Measurements from ENCODE around the gene RABGAP1. TPM values are rescaled to one million over a fixed set of nuclear protein-coding genes. Genes with fewer than 3 reads are reported as not detected.

The RABGAP1 gene
- total RNA-seq, 2 experiments from 2014 or later: 16.8 to 46.6 TPM

- peaks cover 31% of the 10 kb centered on the region for H3K36me3 ChIP-seq (ENCODE audit: insufficient read depth, low read length)
- H3K79me2 ChIP-seq (ENCODE audit: insufficient read depth, low read depth, low read length): no peaks in the 10 kb centered on the region
- peaks cover 4% of the 10 kb centered on the region; the same call in 1 of the 2 replicates for H3K9me3 ChIP-seq (ENCODE audit: low read length)
- no peak overlapping the region for H3K4me3 ChIP-seq (ENCODE audit: low read depth, low read length, poor library complexity, severe bottlenecking)
- no peaks in the 10 kb centered on the region for H4K20me1 ChIP-seq (ENCODE audit: insufficient read depth, low read length)
- POLR2A ChIA-PET: interaction anchor here (0.7 kb wide), 1 partner anchor 48 kb away, joined by 3 read pairs; no protein-coding TSS in a partner anchor
- DNase-seq (ENCODE audit: low spot score): no peak
- no peak overlapping the region for H3K4me2 ChIP-seq (ENCODE audit: low read length)
- H2AFZ ChIP-seq (ENCODE audit: low read length): no peak overlapping the region
- intact Hi-C loops (cut with micrococcal nuclease; ENCODE audit: unreplicated experiment): no loop called here
- H3K4me1 ChIP-seq (ENCODE audit: insufficient read depth, low read length, poor library complexity, severe bottlenecking): no peaks in the 10 kb centered on the region
- no TSS peak for BruUV-seq (replicated peaks)
- H3K9me2 ChIP-seq (ENCODE audit: insufficient read depth, low read length): no peaks in the 10 kb centered on the region
- H3K27ac ChIP-seq (ENCODE audit: low read depth, low read length, poor library complexity, severe bottlenecking): no peak overlapping the region
- CTCF ChIA-PET (ENCODE audit: unreplicated experiment): no interaction called here
- TF ChIP-seq EZH2phosphoT487 (IDR thresholded peaks at IDR 0.05; ENCODE audit: borderline replicate concordance, low read depth, low read length): no peak
Observed at GRCh38 chr9:123044586-123044985, 103.8 kb downstream of the RABGAP1 start.

DNA sequence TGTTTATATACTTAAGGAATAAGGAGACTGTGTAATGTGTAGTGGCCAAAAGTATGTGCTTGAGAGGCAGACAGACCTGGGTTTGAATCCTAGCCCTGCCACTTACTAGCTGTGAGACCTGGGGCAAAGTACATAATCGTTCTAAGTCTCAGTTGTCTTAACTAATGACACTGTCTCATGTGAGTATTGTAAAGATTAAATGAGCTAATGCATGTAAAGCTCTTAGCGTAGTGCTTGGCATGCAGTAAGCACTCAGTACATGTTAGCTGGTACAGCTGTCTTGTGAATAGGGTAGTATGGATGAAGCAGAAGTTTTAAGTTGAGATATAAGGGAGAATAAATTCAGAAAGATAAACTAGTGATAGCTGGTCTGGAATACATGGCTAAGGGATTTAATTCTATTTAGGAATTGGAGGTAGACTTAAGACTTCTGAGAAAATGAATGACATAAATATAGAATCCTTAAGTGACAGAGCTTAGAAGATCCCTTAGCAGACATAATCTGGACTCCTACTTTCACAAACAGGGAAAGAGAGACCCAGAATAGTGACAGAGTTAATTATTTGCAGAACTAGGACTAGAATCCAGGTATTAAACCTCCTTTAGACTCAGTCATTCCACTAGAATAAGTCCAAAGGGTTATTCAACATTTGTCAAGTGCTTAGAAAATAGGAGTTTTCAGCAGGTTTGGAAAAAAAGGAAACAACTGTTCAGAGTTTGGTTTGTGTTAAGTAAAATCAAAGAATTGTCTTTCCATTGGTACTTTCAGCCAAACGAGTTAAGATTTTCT is 105.8 kb downstream of the RABGAP1 start:
- Histone ChIP-seq H4K20me1 (ENCODE audit: insufficient read depth, low read length) (no peaks in the 10 kb centered on the region), H3K36me3 (ENCODE audit: insufficient read depth, low read length) (peaks cover 33% of the 10 kb centered on the region), H3K4me2 (ENCODE audit: low read length) (no peak overlapping the region), H3K9me3 (ENCODE audit: low read length) (peaks cover 4% of the 10 kb centered on the region; the same call in 1 of the 2 replicates), H3K9me2 (ENCODE audit: insufficient read depth, low read length) (no peaks in the 10 kb centered on the region), H2AFZ (ENCODE audit: low read length) (no peak overlapping the region), H3K4me1 (ENCODE audit: insufficient read depth, low read length, poor library complexity, severe bottlenecking) (no peaks in the 10 kb centered on the region), H3K79me2 (ENCODE audit: insufficient read depth, low read depth, low read length) (no peaks in the 10 kb centered on the region), H3K27ac (ENCODE audit: low read depth, low read length, poor library complexity, severe bottlenecking) (no peak overlapping the region), H3K4me3 (ENCODE audit: low read depth, low read length, poor library complexity, severe bottlenecking) (no peak overlapping the region)
- TF ChIP-seq, protein P1, sequence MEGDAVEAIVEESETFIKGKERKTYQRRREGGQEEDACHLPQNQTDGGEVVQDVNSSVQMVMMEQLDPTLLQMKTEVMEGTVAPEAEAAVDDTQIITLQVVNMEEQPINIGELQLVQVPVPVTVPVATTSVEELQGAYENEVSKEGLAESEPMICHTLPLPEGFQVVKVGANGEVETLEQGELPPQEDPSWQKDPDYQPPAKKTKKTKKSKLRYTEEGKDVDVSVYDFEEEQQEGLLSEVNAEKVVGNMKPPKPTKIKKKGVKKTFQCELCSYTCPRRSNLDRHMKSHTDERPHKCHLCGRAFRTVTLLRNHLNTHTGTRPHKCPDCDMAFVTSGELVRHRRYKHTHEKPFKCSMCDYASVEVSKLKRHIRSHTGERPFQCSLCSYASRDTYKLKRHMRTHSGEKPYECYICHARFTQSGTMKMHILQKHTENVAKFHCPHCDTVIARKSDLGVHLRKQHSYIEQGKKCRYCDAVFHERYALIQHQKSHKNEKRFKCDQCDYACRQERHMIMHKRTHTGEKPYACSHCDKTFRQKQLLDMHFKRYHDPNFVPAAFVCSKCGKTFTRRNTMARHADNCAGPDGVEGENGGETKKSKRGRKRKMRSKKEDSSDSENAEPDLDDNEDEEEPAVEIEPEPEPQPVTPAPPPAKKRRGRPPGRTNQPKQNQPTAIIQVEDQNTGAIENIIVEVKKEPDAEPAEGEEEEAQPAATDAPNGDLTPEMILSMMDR (conservative IDR thresholded peaks at IDR 0.05; ENCODE audit: low read length): no peak
- no peak for TF ChIP-seq EZH2phosphoT487 (IDR thresholded peaks at IDR 0.05; ENCODE audit: borderline replicate concordance, low read depth, low read length)
- ChIA-PET CTCF (ENCODE audit: unreplicated experiment) (no interaction called here), POLR2A (interaction anchor here (1.0 to 1.7 kb wide), 3 partner anchors 10 to 25 kb away, joined by 3 to 7 read pairs (median 4); no protein-coding TSS in a partner anchor)
- no TSS peak for BruUV-seq (replicated peaks)
- intact Hi-C loops (cut with micrococcal nuclease; ENCODE audit: unreplicated experiment): no loop called here
- DNase-seq (ENCODE audit: low spot score): no peak

DNA sequence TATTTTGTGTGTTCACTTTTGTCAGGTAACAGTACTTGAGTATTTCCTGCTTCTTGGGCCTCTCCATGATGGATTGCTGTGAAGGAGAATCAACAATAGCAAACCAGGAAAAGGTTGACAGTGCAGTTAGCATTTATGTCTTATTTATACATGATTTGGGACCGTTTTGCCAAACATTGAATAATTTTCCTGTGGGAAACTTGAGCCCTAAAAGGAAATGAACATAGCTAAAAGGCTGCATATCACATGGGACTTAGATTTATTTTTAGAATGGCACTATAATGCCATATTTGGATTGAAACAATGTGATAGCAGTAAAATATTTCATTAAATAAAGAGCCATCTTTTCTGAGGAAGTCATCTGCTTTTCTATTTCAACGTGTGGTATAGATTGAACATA is 107.9 kb downstream of the RABGAP1 start:
- BruUV-seq (replicated peaks): no TSS peak
- TF ChIP-seq, protein P1 (conservative IDR thresholded peaks at IDR 0.05; ENCODE audit: low read length): no peak
- Histone ChIP-seq H3K4me1 (ENCODE audit: insufficient read depth, low read length, poor library complexity, severe bottlenecking) (no peaks in the 10 kb centered on the region), H3K27ac (ENCODE audit: low read depth, low read length, poor library complexity, severe bottlenecking) (no peak overlapping the region), H3K79me2 (ENCODE audit: insufficient read depth, low read depth, low read length) (no peaks in the 10 kb centered on the region), H3K36me3 (ENCODE audit: insufficient read depth, low read length) (peaks cover 16% of the 10 kb centered on the region), H3K4me2 (ENCODE audit: low read length) (no peak overlapping the region), H2AFZ (ENCODE audit: low read length) (no peak overlapping the region), H3K4me3 (ENCODE audit: low read depth, low read length, poor library complexity, severe bottlenecking) (no peak overlapping the region), H3K9me2 (ENCODE audit: insufficient read depth, low read length) (no peaks in the 10 kb centered on the region), H3K9me3 (ENCODE audit: low read length) (no peaks in the 10 kb centered on the region), H4K20me1 (ENCODE audit: insufficient read depth, low read length) (no peaks in the 10 kb centered on the region)
- ChIA-PET CTCF (ENCODE audit: unreplicated experiment) (no interaction called here), POLR2A (interaction anchor here (0.6 to 0.7 kb wide), 2 partner anchors 167 to 213 kb away, joined by 3 read pairs; no protein-coding TSS in a partner anchor)
- intact Hi-C loops (cut with micrococcal nuclease; ENCODE audit: unreplicated experiment): no loop called here
- no peak for DNase-seq (ENCODE audit: low spot score)
